ENCODE data around the gene LRRC4C. TPM values are rescaled to one million over a fixed set of nuclear protein-coding genes. Genes with fewer than 3 reads are reported as not detected.

LRRC4C gene
- polyA plus RNA-seq, 1 of the 3 experiments (the other 2 are of a cell fraction): 0.16 TPM

- ChIA-PET POLR2A (no interaction called here), CTCF (no interaction called here)
- no peak overlapping the region for H3K27ac ChIP-seq (ENCODE audit: low read depth in 2 of 2, low read length in 1 of 2)
- no peaks in the 10 kb centered on the region for H3K9me2 ChIP-seq
- no peaks in the 10 kb centered on the region for H3F3A ChIP-seq (replicated peaks; ENCODE audit: insufficient read depth)
- TF ChIP-seq REST (IDR thresholded peaks at IDR 0.05; ENCODE audit: low read depth, low read length): no peak
- H3K79me2 ChIP-seq (ENCODE audit: insufficient read depth): no peaks in the 10 kb centered on the region
- no peak overlapping the region for H3K4me2 ChIP-seq
- 9% methylated on average over 3 of the region's 3 CpGs for WGBS (ENCODE audit: low lambda C conversion rate)
- H3K27me3 ChIP-seq (ENCODE audit: insufficient read depth): no peaks in the 10 kb centered on the region
- H3K9ac ChIP-seq: no peak overlapping the region
- H3K4me3 ChIP-seq (ENCODE audit: low read depth in 2 of 2, low read length in 1 of 2): no peak overlapping the region
- no peaks in the 10 kb centered on the region for H3K9me3 ChIP-seq
- H3K4me1 ChIP-seq (ENCODE audit: control insufficient read depth in 1 of 2, insufficient read depth in 2 of 2, low read depth in 1 of 2, low read length in 1 of 2): no peaks in the 10 kb centered on the region
- DNase-seq: no peak
- no peaks in the 10 kb centered on the region for H4K20me1 ChIP-seq (ENCODE audit: insufficient read depth)
- H3K36me3 ChIP-seq (replicated peaks in 1 of 2; ENCODE audit: control insufficient read depth in 1 of 2, insufficient read depth in 2 of 2, low read length in 1 of 2): no peaks in the 10 kb centered on the region
- H2AFZ ChIP-seq (ENCODE audit: low read depth): no peak overlapping the region
Observed at GRCh38 chr11:40882301-40882700, 577.2 kb downstream of the LRRC4C start.

- H3K9me2 ChIP-seq: no peaks in the 10 kb centered on the region
- H3K27ac ChIP-seq (ENCODE audit: low read depth in 2 of 2, low read length in 1 of 2): no peak overlapping the region
- no peak overlapping the region for H2AFZ ChIP-seq (ENCODE audit: low read depth)
- no peaks in the 10 kb centered on the region for H3K36me3 ChIP-seq (replicated peaks in 1 of 2; ENCODE audit: control insufficient read depth in 1 of 2, insufficient read depth in 2 of 2, low read length in 1 of 2)
- no peaks in the 10 kb centered on the region for H4K20me1 ChIP-seq (ENCODE audit: insufficient read depth)
- no peak overlapping the region for H3K4me3 ChIP-seq (ENCODE audit: low read depth in 2 of 2, low read length in 1 of 2)
- 29% methylated on average over 6 of the region's 6 CpGs for WGBS (ENCODE audit: low lambda C conversion rate)
- TF ChIP-seq SMC3 (IDR thresholded peaks at IDR 0.05; ENCODE audit: low read depth, low read length) (no peak), GATA2 (CRISPR knock-in tag; IDR thresholded peaks at IDR 0.05) (no peak), IRF3 (IDR thresholded peaks at IDR 0.05; ENCODE audit: low read depth, low read length) (no peak), MAX (IDR thresholded peaks at IDR 0.05; ENCODE audit: low read depth) (no peak), TEAD4 (IDR thresholded peaks at IDR 0.05; ENCODE audit: borderline replicate concordance, insufficient read depth) (no peak), MXI1 (IDR thresholded peaks at IDR 0.05; ENCODE audit: low read depth, low read length) (no peak), TCF12 (IDR thresholded peaks at IDR 0.05) (no peak), FOXM1 (IDR thresholded peaks at IDR 0.05; ENCODE audit: low read depth) (no peak)
- H3K9ac ChIP-seq: no peak overlapping the region
- ChIA-PET CTCF (no interaction called here), POLR2A (no interaction called here)
- H3K27me3 ChIP-seq (ENCODE audit: insufficient read depth): no peaks in the 10 kb centered on the region
- H3K4me1 ChIP-seq (ENCODE audit: control insufficient read depth in 1 of 2, insufficient read depth in 2 of 2, low read depth in 1 of 2, low read length in 1 of 2): no peaks in the 10 kb centered on the region
- H3K9me3 ChIP-seq: no peaks in the 10 kb centered on the region
- H3K79me2 ChIP-seq (ENCODE audit: insufficient read depth): no peaks in the 10 kb centered on the region
- no peak overlapping the region for H3K4me2 ChIP-seq
- DNase-seq: no peak
- no peaks in the 10 kb centered on the region for H3F3A ChIP-seq (replicated peaks; ENCODE audit: insufficient read depth)
Observed at GRCh38 chr11:40879911-40880310, 579.5 kb downstream of the LRRC4C start.

Data from SK-N-SH (cell line).